ENCODE measurements around the gene STIMATE. TPM values are rescaled to one million over a fixed set of nuclear protein-coding genes. Genes with fewer than 3 reads are reported as not detected.

STIMATE gene
- polyA plus RNA-seq, 1 of the 3 experiments (the other 2 are of a cell fraction) = 9.3 TPM

DNA sequence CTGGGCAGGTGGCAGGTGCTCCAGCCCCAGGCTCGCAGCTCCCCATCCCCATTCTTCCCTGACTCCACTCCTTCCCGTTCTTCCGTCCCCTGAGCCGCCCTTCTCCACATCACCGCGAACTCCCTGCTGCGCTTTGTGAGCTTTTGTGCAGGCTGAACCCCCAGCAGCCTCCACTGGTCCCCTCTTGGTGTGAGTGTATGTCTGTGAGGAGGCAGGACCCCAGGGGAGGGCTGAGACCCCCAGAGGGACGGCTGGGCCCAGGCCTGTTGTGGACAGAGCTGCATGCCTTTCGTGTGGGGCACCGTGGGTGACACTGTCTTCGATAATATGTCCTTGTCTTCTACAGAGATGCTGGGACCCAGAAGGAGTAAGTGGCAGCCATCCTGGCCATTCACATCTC, 110.1 kb downstream of the STIMATE start:
- TF ChIP-seq ELF1 (IDR thresholded peaks at IDR 0.05) (no peak), TAF1 (IDR thresholded peaks at IDR 0.05; ENCODE audit: borderline replicate concordance, low read depth, low read length) (no peak), EP300 (IDR thresholded peaks at IDR 0.05; ENCODE audit: borderline replicate concordance in 1 of 2, low read depth in 1 of 2, low read length in 1 of 2) (no peak), FOSL2 (IDR thresholded peaks at IDR 0.05; ENCODE audit: borderline replicate concordance, low read depth) (no peak), TCF12 (IDR thresholded peaks at IDR 0.05) (no peak), SIN3A (IDR thresholded peaks at IDR 0.05; ENCODE audit: borderline replicate concordance, low read depth, low read length) (no peak), JUND (IDR thresholded peaks at IDR 0.05) (no peak), POLR2AphosphoS5 (IDR thresholded peaks at IDR 0.05; ENCODE audit: low read depth, low read length) (no peak), NRF1 (IDR thresholded peaks at IDR 0.05; ENCODE audit: low read depth, low read length) (no peak), FOXM1 (IDR thresholded peaks at IDR 0.05; ENCODE audit: low read depth) (no peak), RCOR1 (IDR thresholded peaks at IDR 0.05; ENCODE audit: low read length) (no peak), GABPA (IDR thresholded peaks at IDR 0.05; ENCODE audit: low read depth) (no peak), NFIC (IDR thresholded peaks at IDR 0.05; ENCODE audit: borderline replicate concordance) (no peak), EZH2phosphoT487 (IDR thresholded peaks at IDR 0.05; ENCODE audit: borderline replicate concordance, low read depth) (no peak)
- TF ChIP-seq, protein P1, sequence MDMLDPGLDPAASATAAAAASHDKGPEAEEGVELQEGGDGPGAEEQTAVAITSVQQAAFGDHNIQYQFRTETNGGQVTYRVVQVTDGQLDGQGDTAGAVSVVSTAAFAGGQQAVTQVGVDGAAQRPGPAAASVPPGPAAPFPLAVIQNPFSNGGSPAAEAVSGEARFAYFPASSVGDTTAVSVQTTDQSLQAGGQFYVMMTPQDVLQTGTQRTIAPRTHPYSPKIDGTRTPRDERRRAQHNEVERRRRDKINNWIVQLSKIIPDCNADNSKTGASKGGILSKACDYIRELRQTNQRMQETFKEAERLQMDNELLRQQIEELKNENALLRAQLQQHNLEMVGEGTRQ (IDR thresholded peaks at IDR 0.05; ENCODE audit: borderline replicate concordance, low read depth, low read length) = no peak
- TF ChIP-seq, protein P2, sequence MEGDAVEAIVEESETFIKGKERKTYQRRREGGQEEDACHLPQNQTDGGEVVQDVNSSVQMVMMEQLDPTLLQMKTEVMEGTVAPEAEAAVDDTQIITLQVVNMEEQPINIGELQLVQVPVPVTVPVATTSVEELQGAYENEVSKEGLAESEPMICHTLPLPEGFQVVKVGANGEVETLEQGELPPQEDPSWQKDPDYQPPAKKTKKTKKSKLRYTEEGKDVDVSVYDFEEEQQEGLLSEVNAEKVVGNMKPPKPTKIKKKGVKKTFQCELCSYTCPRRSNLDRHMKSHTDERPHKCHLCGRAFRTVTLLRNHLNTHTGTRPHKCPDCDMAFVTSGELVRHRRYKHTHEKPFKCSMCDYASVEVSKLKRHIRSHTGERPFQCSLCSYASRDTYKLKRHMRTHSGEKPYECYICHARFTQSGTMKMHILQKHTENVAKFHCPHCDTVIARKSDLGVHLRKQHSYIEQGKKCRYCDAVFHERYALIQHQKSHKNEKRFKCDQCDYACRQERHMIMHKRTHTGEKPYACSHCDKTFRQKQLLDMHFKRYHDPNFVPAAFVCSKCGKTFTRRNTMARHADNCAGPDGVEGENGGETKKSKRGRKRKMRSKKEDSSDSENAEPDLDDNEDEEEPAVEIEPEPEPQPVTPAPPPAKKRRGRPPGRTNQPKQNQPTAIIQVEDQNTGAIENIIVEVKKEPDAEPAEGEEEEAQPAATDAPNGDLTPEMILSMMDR (IDR thresholded peaks at IDR 0.05) = no peak
- TF ChIP-seq, protein P3, sequence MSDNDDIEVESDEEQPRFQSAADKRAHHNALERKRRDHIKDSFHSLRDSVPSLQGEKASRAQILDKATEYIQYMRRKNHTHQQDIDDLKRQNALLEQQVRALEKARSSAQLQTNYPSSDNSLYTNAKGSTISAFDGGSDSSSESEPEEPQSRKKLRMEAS (IDR thresholded peaks at IDR 0.05; ENCODE audit: low read depth) = no peak
- TF ChIP-seq, protein P4, sequence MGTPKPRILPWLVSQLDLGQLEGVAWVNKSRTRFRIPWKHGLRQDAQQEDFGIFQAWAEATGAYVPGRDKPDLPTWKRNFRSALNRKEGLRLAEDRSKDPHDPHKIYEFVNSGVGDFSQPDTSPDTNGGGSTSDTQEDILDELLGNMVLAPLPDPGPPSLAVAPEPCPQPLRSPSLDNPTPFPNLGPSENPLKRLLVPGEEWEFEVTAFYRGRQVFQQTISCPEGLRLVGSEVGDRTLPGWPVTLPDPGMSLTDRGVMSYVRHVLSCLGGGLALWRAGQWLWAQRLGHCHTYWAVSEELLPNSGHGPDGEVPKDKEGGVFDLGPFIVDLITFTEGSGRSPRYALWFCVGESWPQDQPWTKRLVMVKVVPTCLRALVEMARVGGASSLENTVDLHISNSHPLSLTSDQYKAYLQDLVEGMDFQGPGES (IDR thresholded peaks at IDR 0.05; ENCODE audit: low read depth, low read length) = no peak
- 71% methylated on average over 10 of the region's 11 CpGs for WGBS (ENCODE audit: low lambda C conversion rate)

More for the DNA sequence above, 110.1 kb downstream of the STIMATE start:
- H4K20me1 ChIP-seq (ENCODE audit: insufficient read depth) = no peaks in the 10 kb centered on the region
- H3K4me1 ChIP-seq (ENCODE audit: control insufficient read depth in 1 of 2, insufficient read depth in 2 of 2, low read depth in 1 of 2, low read length in 1 of 2) = no peaks in the 10 kb centered on the region
- no peak overlapping the region for H3K27ac ChIP-seq (ENCODE audit: low read depth in 2 of 2, low read length in 1 of 2)
- no peak overlapping the region for H3K4me3 ChIP-seq (ENCODE audit: low read depth in 2 of 2, low read length in 1 of 2)
- no peak for DNase-seq
- H3K9me3 ChIP-seq = no peaks in the 10 kb centered on the region
- no peak overlapping the region for H3K4me2 ChIP-seq
- ChIA-PET POLR2A (no interaction called here), CTCF (interaction anchor here (1.5 kb wide), 1 partner anchor 24 kb away, joined by 3 read pairs; no protein-coding TSS in a partner anchor)
- H3K36me3 ChIP-seq (replicated peaks in 1 of 2; ENCODE audit: control insufficient read depth in 1 of 2, insufficient read depth in 2 of 2, low read length in 1 of 2) = no peaks in the 10 kb centered on the region
- H3F3A ChIP-seq (replicated peaks; ENCODE audit: insufficient read depth) = no peaks in the 10 kb centered on the region
- H2AFZ ChIP-seq (ENCODE audit: low read depth) = no peak overlapping the region
- H3K27me3 ChIP-seq (ENCODE audit: insufficient read depth) = no peaks in the 10 kb centered on the region
- H3K79me2 ChIP-seq (ENCODE audit: insufficient read depth) = no peaks in the 10 kb centered on the region
- no peaks in the 10 kb centered on the region for H3K9me2 ChIP-seq
- H3K9ac ChIP-seq = no peak overlapping the region

Small RNA genes lying within 50 kb of the gene (small RNA-seq; reads per million reads assigned to genes)
- 0 reads per million in 7 experiments for gene MIR8064
- 0 reads per million in 7 experiments for gene MUSTN1

Other genes starting within 250 kb of the STIMATE start
- 14.0 and 14.3 TPM in 2 replicates for gene PBRM1, start 211.6 kb downstream of the STIMATE start, polyA plus RNA-seq (2012; rRNA removed)
- 55.0 and 77.0 TPM in 2 replicates for gene GNL3, start 211.5 kb downstream of the STIMATE start, polyA plus RNA-seq (2012; rRNA removed)
- 102 and 135 TPM in 2 replicates for gene GLT8D1, start 191.8 kb downstream of the STIMATE start, polyA plus RNA-seq (2012; rRNA removed)
- 191 and 198 TPM in 2 replicates for gene SPCS1, start 191.4 kb downstream of the STIMATE start, polyA plus RNA-seq (2012; rRNA removed)
- gene NEK4, start 126.6 kb downstream of the STIMATE start, polyA plus RNA-seq (2012; rRNA removed) = 8.8 and 9.3 TPM in 2 replicates
- gene ITIH1, start 119.9 kb downstream of the STIMATE start, polyA plus RNA-seq (2012; rRNA removed) = not detected in 2 replicates
- 4.3 and 5.3 TPM in 2 replicates for gene ITIH3, start 102.8 kb downstream of the STIMATE start, polyA plus RNA-seq (2012; rRNA removed)
- gene ITIH4, start 66.9 kb downstream of the STIMATE start, polyA plus RNA-seq (2012; rRNA removed) = 1.1 and 2.0 TPM in 2 replicates
- 0.42 and 0.54 TPM in 2 replicates for gene MUSTN1, start 62.5 kb downstream of the STIMATE start, polyA plus RNA-seq (2012; rRNA removed)
- 0.62 and 0.72 TPM in 2 replicates for gene SFMBT1, start 148.5 kb upstream of the STIMATE start, polyA plus RNA-seq (2012; rRNA removed)
- 13.8 and 22.9 TPM in 2 replicates for gene RFT1, start 232.9 kb upstream of the STIMATE start, polyA plus RNA-seq (2012; rRNA removed)